SHP77 (cell line): Measurements from ENCODE around the gene IZUMO2.
"Not testable (repeated sequence)": the region's sequence is repeated elsewhere in the genome, so short reads cannot be mapped to it uniquely, and the experiment has no call there.

ENCODE experiments used
- DNase-seq, 2 experiments: peaks; one replicate each; lab custom pipeline; 2025; lab: John Stamatoyannopoulos, UW

IZUMO2 gene

DNA sequence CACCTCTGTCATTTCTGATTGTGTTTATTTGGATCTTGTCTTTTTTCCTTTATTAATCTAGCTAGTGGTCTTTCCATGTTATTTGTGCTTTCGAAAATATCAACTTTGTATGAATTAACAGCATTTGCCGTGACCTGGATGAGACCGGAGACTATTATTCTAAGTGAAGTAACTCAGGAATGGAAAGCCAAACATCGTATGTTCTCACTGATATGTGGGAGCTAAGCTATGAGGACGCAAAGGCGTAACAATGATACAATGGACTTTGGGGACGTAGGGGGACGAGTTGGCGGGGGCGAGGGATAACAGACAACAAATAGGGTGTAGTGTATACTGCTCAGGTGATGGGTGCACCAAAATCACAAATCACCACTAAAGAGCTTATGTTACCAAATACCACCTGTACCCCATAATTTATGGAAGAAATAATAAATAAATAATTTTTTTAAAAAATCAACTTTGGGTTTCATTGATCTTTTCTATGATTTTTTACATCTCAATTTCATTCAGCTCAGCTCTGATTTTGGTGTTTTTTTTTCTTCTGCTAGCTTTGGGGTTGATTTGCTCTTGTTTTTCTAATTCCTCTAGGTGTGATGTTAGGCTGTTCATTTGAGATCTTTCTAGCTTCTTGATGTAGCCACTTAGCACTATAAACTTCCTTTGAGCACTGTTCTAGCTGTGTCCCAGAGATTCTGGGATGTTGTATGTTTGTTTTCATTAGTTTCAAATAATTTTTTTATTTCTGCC is 27.1 kb downstream of the IZUMO2 start:
- not testable (repeated sequence) for DNase-seq

- not testable (repeated sequence) for DNase-seq
These were observed 28.0 kb downstream of the IZUMO2 start for GRCh38 chr19:50134777-50135719.

- DNase-seq: not testable (repeated sequence)
These were observed 29.3 kb downstream of the IZUMO2 start for GRCh38 chr19:50133518-50134492.

GRCh38 chr19:50104012-50104411 is 59.1 kb downstream of the IZUMO2 start:
- DNase-seq: not testable (repeated sequence)

- not testable (repeated sequence) for DNase-seq
These were observed 59.7 kb downstream of the IZUMO2 start for GRCh38 chr19:50103405-50103804.
